HepG2 (cell line): Measurements from ENCODE around the gene ZBTB34. TPM values are rescaled to one million over a fixed set of nuclear protein-coding genes. Genes with fewer than 3 reads are reported as not detected.

Experiments used
- ATAC-seq: fragments of 200-7000 bp; cut with Tn5 transposase; 3 replicates; pipeline ENCODE4 v1.9.1; 2020; ENCODE audit warnings: mild to moderate bottlenecking, moderate library complexity
- BruUV-seq: library from RNA; stranded (reverse); fragments of 400-500 nt; replicated peaks from 2 replicates; lab custom pipeline; 2021; lab: Mats Ljungman, UMichigan
- CTCF ChIA-PET: fragments of 300-600 bp; formaldehyde crosslinking; extraction: SDS; loops from one replicate; lab custom pipeline; 2021; ENCODE audit warnings: low total read pairs, inconsistent platforms, low intra/inter-chr PET ratio; lab: Yijun Ruan, JAX
- POLR2A ChIA-PET: fragments of 350-600 bp; sonication (Branson Sonifier 250); formaldehyde crosslinking; loops from one replicate; lab custom pipeline; 2020; ENCODE audit warnings: antibody characterized with exemption, inconsistent platforms; lab: Yijun Ruan, JAX
- DNase-seq: peaks from one replicate; pipeline ENCODE4 v3.0.0-alpha.2; 2015; ENCODE audit warnings: low spot score
- FAIRE-seq: peaks from 3 replicates; lab custom pipeline; 2011; peaks lifted over from hg19 to GRCh38; lab: Jason Lieb, UNC
- H2AFZ ChIP-seq: one replicate; pipeline ENCODE4 v1.6.1; 2011; ENCODE audit warnings: low read length, inconsistent platforms
- H3K27ac ChIP-seq: fragments of 300-600 bp; 3 replicates; pipeline ENCODE4 v1.8.0; 2011; ENCODE audit warnings: mixed run types, mild to moderate bottlenecking, mixed read lengths, low read length, inconsistent platforms; ENCODE audit not compliant: insufficient read depth; ENCODE audit errors: extremely low read length
- H3K27me3 ChIP-seq, 2 experiments: fragments of 200-600 bp in 1 of 2; 2 replicates in 1 of 2; 3 replicates in 1 of 2; pipeline versions ENCODE4 v1.6.0 to v1.8.0; 2011; ENCODE audit warnings: low read length in 2 of 2, mild to moderate bottlenecking in 2 of 2, moderate library complexity in 2 of 2, inconsistent platforms in 1 of 2; ENCODE audit not compliant: insufficient read depth in 2 of 2, control insufficient read depth in 1 of 2
- H3K36me3 ChIP-seq, 2 experiments: fragments of 200-600 bp in 1 of 2; replicated peaks in 1 of 2; 2 replicates in 1 of 2; 3 replicates in 1 of 2; pipeline versions ENCODE4 v1.5.1 to v1.8.0; 2011; ENCODE audit warnings: low read length in 2 of 2, inconsistent platforms in 1 of 2; ENCODE audit not compliant: insufficient read depth in 2 of 2, control insufficient read depth in 1 of 2
- H3K4me1 ChIP-seq: 2 replicates; pipeline ENCODE4 v1.5.1; 2012; ENCODE audit warnings: low read length, inconsistent platforms; ENCODE audit not compliant: insufficient read depth
- H3K4me2 ChIP-seq: 2 replicates; pipeline ENCODE4 v1.6.0; 2011; ENCODE audit warnings: low read depth, low read length, inconsistent platforms
- H3K4me3 ChIP-seq, 3 experiments: fragments of 200-600 bp in 1 of 3; sonication (generic), shearing (Covaris generic) in 1 of 3; replicated peaks in 1 of 3; 2 replicates each; pipeline ENCODE4 v1.5.1; 2011 to 2016; ENCODE audit warnings: low read length in 3 of 3, inconsistent platforms in 2 of 3, low read depth in 2 of 3, mild to moderate bottlenecking in 2 of 3, control low read depth in 1 of 3, mixed read lengths in 1 of 3; ENCODE audit not compliant: insufficient read depth in 1 of 3
- H3K79me2 ChIP-seq: one replicate; pipeline ENCODE4 v1.6.1; 2011; ENCODE audit warnings: low read length, inconsistent platforms; ENCODE audit not compliant: insufficient read depth
- H3K9ac ChIP-seq: 2 replicates; pipeline ENCODE4 v1.6.0; 2011; ENCODE audit warnings: mild to moderate bottlenecking, low read depth, low read length, inconsistent platforms; ENCODE audit not compliant: insufficient read depth
- H3K9me3 ChIP-seq: 2 replicates; pipeline ENCODE4 v1.5.1; 2012; ENCODE audit warnings: mild to moderate bottlenecking, low read length
- H4K20me1 ChIP-seq: 2 replicates; pipeline ENCODE4 v1.6.0; 2011; ENCODE audit warnings: inconsistent platforms, mild to moderate bottlenecking, low read length, moderate library complexity; ENCODE audit not compliant: insufficient read depth
- ATF7-NPFF ChIP-seq: sonication (generic); formaldehyde crosslinking; IDR thresholded peaks from 2 replicates; pipeline ENCODE4 v1.8.1; 2023; ENCODE audit warnings: mild to moderate bottlenecking, low read depth, missing genetic modification reagents, moderate library complexity
- IKZF1 ChIP-seq: fragments of 450-650 bp; IDR thresholded peaks from 2 replicates; pipeline ENCODE4 v1.7.1; 2016
- MEF2D ChIP-seq: sonication (generic); formaldehyde crosslinking; IDR thresholded peaks from 2 replicates; pipeline ENCODE4 v1.5.1; 2020; ENCODE audit warnings: mild to moderate bottlenecking, missing genetic modification reagents
- NR2F2 ChIP-seq: IDR thresholded peaks from 2 replicates; pipeline ENCODE4 v1.6.1; 2012; ENCODE audit warnings: low read depth, inconsistent platforms, borderline replicate concordance
- REL ChIP-seq: sonication (generic); formaldehyde crosslinking; conservative IDR thresholded peaks from 2 replicates; pipeline ENCODE4 v1.8.0; 2022; ENCODE audit warnings: mild to moderate bottlenecking, missing genetic modification reagents, moderate library complexity
- ZBTB46 ChIP-seq: sonication (generic); formaldehyde crosslinking; IDR thresholded peaks from 2 replicates; pipeline ENCODE4 v1.4.0; 2020; ENCODE audit warnings: mild to moderate bottlenecking, missing genetic modification reagents, borderline replicate concordance
- ZNF282 ChIP-seq: fragments of 450-650 bp; IDR thresholded peaks from 2 replicates; pipeline ENCODE4 v1.6.1; 2018; ENCODE audit not compliant: partially characterized antibody
- ZNF414 ChIP-seq: sonication (generic); formaldehyde crosslinking; IDR thresholded peaks from 2 replicates; pipeline ENCODE4 v1.5.0; 2020; ENCODE audit warnings: missing genetic modification reagents
- ZNF780A ChIP-seq: sonication (generic); formaldehyde crosslinking; IDR thresholded peaks from 2 replicates; pipeline ENCODE4 v1.8.0; 2022; ENCODE audit warnings: mild to moderate bottlenecking, missing genetic modification reagents, moderate library complexity
- WGBS: methylation state at CpG from one replicate; pipeline ENCODE4 v1.1.6; 2017; ENCODE audit warnings: low lambda C conversion rate; 5-methylcytosine and 5-hydroxymethylcytosine counted together
- in situ Hi-C: cut with HindIII; loops from 2 replicates; pipeline ENCODE4 v1.10.0; 2017; ENCODE audit warnings: low pct_unique_long_range_greater_than_20kb; ENCODE audit not compliant: extremely low pct_ligation_motif_present
- intact Hi-C: fragments of 100-400 bp; cut with micrococcal nuclease; formaldehyde crosslinking; loops from one replicate; pipeline ENCODE4 v1.10.0; 2022; ENCODE audit not compliant: unreplicated experiment
- polyA plus RNA-seq, 8 experiments: library from polyadenylated mRNA; depleted of rRNA in 3 of 8; stranded (reverse) in 7 of 8; unstranded in 1 of 8; fragments of >200 nt; fragmentation: Illumina TruSeq in 4 of 8; extraction: Trizol in 4 of 8; gene quantifications; 2 replicates each; pipeline versions ENCODE4 v1.2.1 to v1.2.3, GENCODE V29; 2011 to 2016; ENCODE audit warnings: low read depth in 4 of 8, missing spikeins in 1 of 8, mixed read lengths in 1 of 8; ENCODE audit not compliant: insufficient read depth in 1 of 8
- total RNA-seq, 5 experiments: library from RNA; depleted of rRNA; stranded (reverse); fragments of >200 nt; fragmentation: Illumina TruSeq; extraction: Trizol; gene quantifications; 2 replicates each; pipeline ENCODE4 v1.2.3, GENCODE V29; 2016; ENCODE audit warnings: low read depth in 1 of 5
- TF ChIP-seq, protein P1 (sequence below): sonication (generic); formaldehyde crosslinking; IDR thresholded peaks from 2 replicates; pipeline ENCODE4 v1.5.0; 2020; ENCODE audit warnings: mild to moderate bottlenecking, missing genetic modification reagents, borderline replicate concordance
- TF ChIP-seq, protein P2 (sequence below): IDR thresholded peaks from 2 replicates; pipeline ENCODE4 v1.6.1; 2016; ENCODE audit warnings: low read depth, control low read depth
- TF ChIP-seq, protein P3 (sequence below): sonication (generic); formaldehyde crosslinking; IDR thresholded peaks from 2 replicates; pipeline ENCODE4 v1.5.0; 2020; ENCODE audit warnings: missing genetic modification reagents

ZBTB34 gene
- total and polyA plus RNA-seq, 2 of the 13 experiments (the other 11 are each of a cell fraction or from before 2014, with no cell fraction given): 5.9 to 8.7 TPM

- no peak overlapping the region for H3K4me2 ChIP-seq
- H3K36me3 ChIP-seq: no peaks in the 10 kb centered on the region
- H3K27ac ChIP-seq: no peak overlapping the region
- peaks cover 18% of the 10 kb centered on the region for H3K4me1 ChIP-seq
- no peak for FAIRE-seq
- in situ Hi-C loops (no loop called here), intact Hi-C loops (no loop called here)
- H3K4me3 ChIP-seq: no peak overlapping the region
- POLR2A ChIA-PET: interaction anchor here (0.9 kb wide), 1 partner anchor 10 kb away, joined by 3 read pairs; no protein-coding TSS in a partner anchor
- ATAC-seq: no peak
- no peak overlapping the region for H3K9ac ChIP-seq
- H3K27me3 ChIP-seq: no peaks in the 10 kb centered on the region
- H3K9me3 ChIP-seq: no peaks in the 10 kb centered on the region
- no peaks in the 10 kb centered on the region for H4K20me1 ChIP-seq
- DNase-seq: no peak
- CTCF ChIA-PET: no interaction called here
- H2AFZ ChIP-seq: no peak overlapping the region
- WGBS: 16% methylated on average over 2 of the region's 2 CpGs
- BruUV-seq: no TSS peak
- H3K79me2 ChIP-seq: no peaks in the 10 kb centered on the region
- no peak for TF ChIP-seq NR2F2
- TF ChIP-seq, protein P1, sequence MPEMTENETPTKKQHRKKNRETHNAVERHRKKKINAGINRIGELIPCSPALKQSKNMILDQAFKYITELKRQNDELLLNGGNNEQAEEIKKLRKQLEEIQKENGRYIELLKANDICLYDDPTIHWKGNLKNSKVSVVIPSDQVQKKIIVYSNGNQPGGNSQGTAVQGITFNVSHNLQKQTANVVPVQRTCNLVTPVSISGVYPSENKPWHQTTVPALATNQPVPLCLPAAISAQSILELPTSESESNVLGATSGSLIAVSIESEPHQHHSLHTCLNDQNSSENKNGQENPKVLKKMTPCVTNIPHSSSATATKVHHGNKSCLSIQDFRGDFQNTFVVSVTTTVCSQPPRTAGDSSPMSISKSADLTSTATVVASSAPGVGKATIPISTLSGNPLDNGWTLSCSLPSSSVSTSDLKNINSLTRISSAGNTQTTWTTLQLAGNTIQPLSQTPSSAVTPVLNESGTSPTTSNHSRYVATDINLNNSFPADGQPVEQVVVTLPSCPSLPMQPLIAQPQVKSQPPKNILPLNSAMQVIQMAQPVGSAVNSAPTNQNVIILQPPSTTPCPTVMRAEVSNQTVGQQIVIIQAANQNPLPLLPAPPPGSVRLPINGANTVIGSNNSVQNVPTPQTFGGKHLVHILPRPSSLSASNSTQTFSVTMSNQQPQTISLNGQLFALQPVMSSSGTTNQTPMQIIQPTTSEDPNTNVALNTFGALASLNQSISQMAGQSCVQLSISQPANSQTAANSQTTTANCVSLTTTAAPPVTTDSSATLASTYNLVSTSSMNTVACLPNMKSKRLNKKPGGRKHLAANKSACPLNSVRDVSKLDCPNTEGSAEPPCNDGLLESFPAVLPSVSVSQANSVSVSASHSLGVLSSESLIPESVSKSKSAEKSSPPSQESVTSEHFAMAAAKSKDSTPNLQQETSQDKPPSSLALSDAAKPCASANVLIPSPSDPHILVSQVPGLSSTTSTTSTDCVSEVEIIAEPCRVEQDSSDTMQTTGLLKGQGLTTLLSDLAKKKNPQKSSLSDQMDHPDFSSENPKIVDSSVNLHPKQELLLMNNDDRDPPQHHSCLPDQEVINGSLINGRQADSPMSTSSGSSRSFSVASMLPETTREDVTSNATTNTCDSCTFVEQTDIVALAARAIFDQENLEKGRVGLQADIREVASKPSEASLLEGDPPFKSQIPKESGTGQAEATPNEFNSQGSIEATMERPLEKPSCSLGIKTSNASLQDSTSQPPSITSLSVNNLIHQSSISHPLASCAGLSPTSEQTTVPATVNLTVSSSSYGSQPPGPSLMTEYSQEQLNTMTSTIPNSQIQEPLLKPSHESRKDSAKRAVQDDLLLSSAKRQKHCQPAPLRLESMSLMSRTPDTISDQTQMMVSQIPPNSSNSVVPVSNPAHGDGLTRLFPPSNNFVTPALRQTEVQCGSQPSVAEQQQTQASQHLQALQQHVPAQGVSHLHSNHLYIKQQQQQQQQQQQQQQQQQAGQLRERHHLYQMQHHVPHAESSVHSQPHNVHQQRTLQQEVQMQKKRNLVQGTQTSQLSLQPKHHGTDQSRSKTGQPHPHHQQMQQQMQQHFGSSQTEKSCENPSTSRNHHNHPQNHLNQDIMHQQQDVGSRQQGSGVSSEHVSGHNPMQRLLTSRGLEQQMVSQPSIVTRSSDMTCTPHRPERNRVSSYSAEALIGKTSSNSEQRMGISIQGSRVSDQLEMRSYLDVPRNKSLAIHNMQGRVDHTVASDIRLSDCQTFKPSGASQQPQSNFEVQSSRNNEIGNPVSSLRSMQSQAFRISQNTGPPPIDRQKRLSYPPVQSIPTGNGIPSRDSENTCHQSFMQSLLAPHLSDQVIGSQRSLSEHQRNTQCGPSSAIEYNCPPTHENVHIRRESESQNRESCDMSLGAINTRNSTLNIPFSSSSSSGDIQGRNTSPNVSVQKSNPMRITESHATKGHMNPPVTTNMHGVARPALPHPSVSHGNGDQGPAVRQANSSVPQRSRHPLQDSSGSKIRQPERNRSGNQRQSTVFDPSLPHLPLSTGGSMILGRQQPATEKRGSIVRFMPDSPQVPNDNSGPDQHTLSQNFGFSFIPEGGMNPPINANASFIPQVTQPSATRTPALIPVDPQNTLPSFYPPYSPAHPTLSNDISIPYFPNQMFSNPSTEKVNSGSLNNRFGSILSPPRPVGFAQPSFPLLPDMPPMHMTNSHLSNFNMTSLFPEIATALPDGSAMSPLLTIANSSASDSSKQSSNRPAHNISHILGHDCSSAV: no peak
- TF ChIP-seq IKZF1: no peak
- TF ChIP-seq ZBTB46 (CRISPR knock-in tag): no peak
- no peak for TF ChIP-seq ZNF282
- no peak for TF ChIP-seq MEF2D
- TF ChIP-seq, protein P2, sequence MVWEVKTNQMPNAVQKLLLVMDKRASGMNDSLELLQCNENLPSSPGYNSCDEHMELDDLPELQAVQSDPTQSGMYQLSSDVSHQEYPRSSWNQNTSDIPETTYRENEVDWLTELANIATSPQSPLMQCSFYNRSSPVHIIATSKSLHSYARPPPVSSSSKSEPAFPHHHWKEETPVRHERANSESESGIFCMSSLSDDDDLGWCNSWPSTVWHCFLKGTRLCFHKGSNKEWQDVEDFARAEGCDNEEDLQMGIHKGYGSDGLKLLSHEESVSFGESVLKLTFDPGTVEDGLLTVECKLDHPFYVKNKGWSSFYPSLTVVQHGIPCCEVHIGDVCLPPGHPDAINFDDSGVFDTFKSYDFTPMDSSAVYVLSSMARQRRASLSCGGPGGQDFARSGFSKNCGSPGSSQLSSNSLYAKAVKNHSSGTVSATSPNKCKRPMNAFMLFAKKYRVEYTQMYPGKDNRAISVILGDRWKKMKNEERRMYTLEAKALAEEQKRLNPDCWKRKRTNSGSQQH: no peak
- no peak for TF ChIP-seq REL (CRISPR knock-in tag)
- no peak for TF ChIP-seq ATF7-NPFF
- no peak for TF ChIP-seq ZNF414 (CRISPR knock-in tag)
- no peak for TF ChIP-seq ZNF780A (CRISPR knock-in tag)
- TF ChIP-seq, protein P3, sequence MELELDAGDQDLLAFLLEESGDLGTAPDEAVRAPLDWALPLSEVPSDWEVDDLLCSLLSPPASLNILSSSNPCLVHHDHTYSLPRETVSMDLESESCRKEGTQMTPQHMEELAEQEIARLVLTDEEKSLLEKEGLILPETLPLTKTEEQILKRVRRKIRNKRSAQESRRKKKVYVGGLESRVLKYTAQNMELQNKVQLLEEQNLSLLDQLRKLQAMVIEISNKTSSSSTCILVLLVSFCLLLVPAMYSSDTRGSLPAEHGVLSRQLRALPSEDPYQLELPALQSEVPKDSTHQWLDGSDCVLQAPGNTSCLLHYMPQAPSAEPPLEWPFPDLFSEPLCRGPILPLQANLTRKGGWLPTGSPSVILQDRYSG (CRISPR knock-in tag): no peak
These were observed 65.9 kb downstream of the ZBTB34 start for GRCh38 chr9:126926364-126926763.
